ENCODE results near the gene CLCN2. TPM values are rescaled to one million over a fixed set of nuclear protein-coding genes. Genes with fewer than 3 reads are reported as not detected.

The CLCN2 gene
- total RNA-seq, 4 donors from 2014 or later: 0.77 to 20.8 (median 7.3) TPM

DNA sequence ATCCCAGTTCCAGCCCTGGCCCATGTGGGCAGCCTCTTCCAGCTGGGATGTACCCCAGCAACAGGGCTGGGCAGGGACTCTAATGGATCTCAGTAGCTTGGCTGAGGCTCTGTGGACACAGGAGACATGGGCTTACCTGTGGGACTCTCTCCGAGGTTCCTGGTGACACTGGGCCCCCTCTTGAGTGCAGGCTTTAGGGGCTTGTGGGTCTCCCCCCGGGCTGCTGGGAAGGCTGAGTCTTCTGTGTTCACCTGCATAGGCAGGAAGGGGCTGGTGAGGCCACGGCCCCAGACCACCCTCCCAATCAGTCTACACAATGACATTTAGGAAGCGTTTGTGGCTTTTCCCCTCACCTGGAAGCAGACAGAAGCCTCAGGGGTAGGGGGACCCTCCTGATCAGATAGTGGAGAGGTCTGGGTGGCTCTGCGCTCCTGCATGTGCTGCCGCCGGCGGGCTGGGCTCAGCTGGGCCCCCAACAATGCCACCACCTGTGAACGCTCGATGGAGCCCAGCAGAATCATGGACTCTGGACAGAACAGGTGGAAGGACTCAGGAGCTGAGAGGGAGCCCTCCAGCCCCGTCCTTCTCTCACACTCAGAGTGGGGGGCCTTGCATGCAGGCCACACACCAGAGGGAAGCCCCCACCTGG, 8.4 kb downstream of the CLCN2 start:
- Histone ChIP-seq H3K4me1 (peaks cover 0 to 10% of the 10 kb centered on the region in 2 donors), H3K27ac (no peak overlapping the region), H3K36me3 (no peaks in the 10 kb centered on the region)

DNA sequence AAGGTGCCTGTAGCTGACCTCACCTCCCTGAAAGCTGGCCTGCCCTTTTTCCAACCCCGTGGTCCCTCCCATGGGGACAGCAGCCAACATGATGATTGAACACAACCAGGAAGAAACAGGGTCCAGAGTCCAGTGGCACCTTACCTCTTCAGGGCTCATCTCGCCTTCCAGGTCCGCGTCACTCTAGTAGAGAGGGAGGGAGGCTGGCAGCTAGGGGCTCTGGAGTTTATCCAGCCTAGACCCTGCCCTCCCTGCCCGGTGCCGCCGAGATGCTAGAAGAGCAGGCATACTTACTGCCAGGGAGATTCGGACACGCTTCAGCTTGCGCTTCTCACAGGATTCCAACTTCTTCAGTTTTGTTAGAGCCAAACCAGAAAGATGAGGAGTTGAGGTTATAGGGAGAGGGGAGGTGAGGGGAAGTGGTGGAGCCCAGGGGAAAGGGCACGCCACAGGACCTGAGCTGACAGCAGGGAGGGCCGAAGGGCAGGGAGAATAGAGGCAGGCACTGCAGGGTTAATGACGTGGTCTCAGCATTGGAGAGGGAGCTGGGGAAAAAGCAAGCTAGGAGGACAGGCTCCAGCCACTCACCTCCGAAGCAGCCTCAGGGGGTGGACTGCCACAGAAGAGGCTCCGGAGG, 9.1 kb downstream of the CLCN2 start:
- Histone ChIP-seq H3K27ac (peak overlapping the region in 1 of 2 donors; percentile 34), H3K9me3 (no peaks in the 10 kb centered on the region), H3K36me3 (no peaks in the 10 kb centered on the region), H3K27me3 (no peaks in the 10 kb centered on the region), H3K4me1 (peaks cover 0 to 10% of the 10 kb centered on the region in 2 donors), H3K4me3 (no peak overlapping the region)
- no peak for DNase-seq
- TF ChIP-seq CTCF (IDR thresholded peaks at IDR 0.05): no peak
- no peak for TF ChIP-seq POLR2A (IDR thresholded peaks at IDR 0.05)
- intact Hi-C loops (cut with DNase I; ENCODE audit: low total_unique reads): loop anchor here (5.0 kb wide), 1 partner anchor 50 kb away; no protein-coding TSS in a partner anchor

More for the DNA sequence above, 8.4 kb downstream of the CLCN2 start:
- Histone ChIP-seq H3K27me3 (no peaks in the 10 kb centered on the region), H3K4me3 (no peak overlapping the region), H3K9me3 (no peaks in the 10 kb centered on the region)
- TF ChIP-seq CTCF (IDR thresholded peaks at IDR 0.05): no peak
- no peak for TF ChIP-seq POLR2A (IDR thresholded peaks at IDR 0.05)
- DNase-seq: no peak
- intact Hi-C loops (cut with DNase I; ENCODE audit: low total_unique reads): loop anchor here (5.0 kb wide), 1 partner anchor 51 kb away; no protein-coding TSS in a partner anchor

DNA sequence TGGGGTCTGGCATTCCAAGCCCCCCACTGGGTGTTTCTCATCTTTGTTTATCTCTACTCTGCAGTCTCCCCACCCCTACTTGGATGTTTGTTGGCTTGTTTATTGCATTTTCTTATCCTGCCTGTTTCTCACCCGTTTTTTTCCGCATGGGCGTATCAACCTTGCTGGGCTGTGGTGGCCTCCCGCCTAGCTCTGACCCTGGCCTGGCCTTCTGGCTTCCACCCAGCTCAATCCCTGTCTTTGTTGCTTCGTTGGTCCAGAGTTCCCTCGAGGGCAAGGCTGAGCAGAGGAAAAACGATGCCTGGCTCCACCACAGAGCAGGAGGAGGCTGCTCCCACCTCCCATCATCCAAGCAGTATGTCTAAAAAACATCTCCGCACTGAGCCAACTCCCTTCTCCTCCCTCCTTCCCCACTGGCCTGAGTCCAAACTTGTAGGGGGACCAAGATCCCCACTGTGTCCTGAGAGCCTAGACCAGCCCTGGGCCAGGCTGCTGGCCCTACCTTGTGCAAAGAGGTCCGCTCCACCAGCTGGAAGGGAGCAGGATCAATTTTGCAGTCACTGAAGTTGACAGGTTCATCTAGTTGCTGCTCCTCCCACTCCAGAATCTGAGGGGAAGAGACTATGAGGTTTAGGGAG, 9.8 kb downstream of the CLCN2 start:
- no peaks in the 10 kb centered on the region for H3K9me3 ChIP-seq
- no peak for DNase-seq
- intact Hi-C loops (cut with DNase I; ENCODE audit: low total_unique reads): loop anchor here (5.0 kb wide), 1 partner anchor 49 kb away; no protein-coding TSS in a partner anchor
- no peaks in the 10 kb centered on the region for H3K36me3 ChIP-seq
- no peaks in the 10 kb centered on the region for H3K27me3 ChIP-seq
- no peak for TF ChIP-seq CTCF (IDR thresholded peaks at IDR 0.05)
- no peak for TF ChIP-seq POLR2A (IDR thresholded peaks at IDR 0.05)
- peak overlapping the region; percentile 23 to 34 for H3K27ac ChIP-seq
- H3K4me1 ChIP-seq: peaks cover 0 to 10% of the 10 kb centered on the region in 2 donors
- no peak overlapping the region for H3K4me3 ChIP-seq

GRCh38 chr3:184350618-184351017, 10.8 kb downstream of the CLCN2 start:
- Histone ChIP-seq H3K36me3 (no peaks in the 10 kb centered on the region), H3K27ac (no peak overlapping the region), H3K4me3 (no peak overlapping the region), H3K9me3 (no peaks in the 10 kb centered on the region), H3K27me3 (no peaks in the 10 kb centered on the region), H3K4me1 (peaks cover 0 to 10% of the 10 kb centered on the region in 2 donors)
- intact Hi-C loops (cut with DNase I; ENCODE audit: low total_unique reads): loop anchor here (5.0 kb wide), 1 partner anchor 48 kb away; no protein-coding TSS in a partner anchor
- no peak for DNase-seq
- TF ChIP-seq CTCF (IDR thresholded peaks at IDR 0.05) (no peak), POLR2A (IDR thresholded peaks at IDR 0.05) (no peak)
